ENCODE measurements around the gene IPO7.

GRCh38 chr11:9379041-9379440, 5.4 kb upstream of the IPO7 start:
- TF ChIP-seq CTCF (IDR thresholded peaks at IDR 0.05): no peak
- no peak for TF ChIP-seq POLR2A (IDR thresholded peaks at IDR 0.05)
